NCI-H146 treated with DMSO at 0.1 percent for 48 hours (cell line): ENCODE results near the gene WNT6.

Experiments
- DNase-seq: peaks from one replicate; lab custom pipeline; 2025; ENCODE audit not compliant: unreplicated experiment; lab: John Stamatoyannopoulos, UW

The WNT6 gene

DNA sequence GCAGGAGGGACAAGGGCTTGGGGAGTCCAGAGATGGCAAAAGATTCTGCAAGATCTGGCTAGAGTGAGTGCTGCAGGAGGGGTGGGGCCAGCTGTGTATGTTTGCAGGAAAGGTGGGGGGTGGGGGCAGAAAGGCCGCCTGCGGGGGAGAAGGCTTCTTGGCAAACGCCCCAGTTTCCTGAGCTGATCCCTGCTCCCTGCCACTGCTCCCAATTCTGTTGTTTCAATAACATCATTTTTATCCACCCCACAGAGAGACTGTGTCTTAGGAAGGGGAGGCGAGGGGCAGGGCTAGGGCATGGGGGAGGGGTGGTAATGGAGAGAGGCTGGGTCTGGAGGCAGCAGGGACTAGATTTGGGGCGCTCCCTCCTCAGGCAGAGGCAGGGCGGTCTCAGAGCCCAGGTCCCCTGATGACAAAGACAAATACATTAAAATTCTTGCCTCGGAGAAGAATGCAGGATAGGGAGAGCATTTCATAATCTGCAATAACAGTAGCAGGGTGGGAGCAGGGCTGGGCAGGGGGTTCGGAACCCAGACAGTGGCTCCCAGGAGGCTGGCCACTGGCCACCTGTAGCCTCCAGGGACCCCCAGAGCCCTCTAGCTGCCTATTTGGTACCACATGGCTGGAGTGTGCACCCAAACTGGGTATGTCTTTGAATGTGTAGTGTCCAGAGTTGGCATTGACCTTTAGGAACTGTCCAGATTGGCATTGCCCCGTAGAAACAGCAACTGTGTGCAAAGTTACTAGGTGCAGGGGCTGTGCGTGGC lies 2.1 kb upstream of the WNT6 start:
- no peak for DNase-seq

DNA sequence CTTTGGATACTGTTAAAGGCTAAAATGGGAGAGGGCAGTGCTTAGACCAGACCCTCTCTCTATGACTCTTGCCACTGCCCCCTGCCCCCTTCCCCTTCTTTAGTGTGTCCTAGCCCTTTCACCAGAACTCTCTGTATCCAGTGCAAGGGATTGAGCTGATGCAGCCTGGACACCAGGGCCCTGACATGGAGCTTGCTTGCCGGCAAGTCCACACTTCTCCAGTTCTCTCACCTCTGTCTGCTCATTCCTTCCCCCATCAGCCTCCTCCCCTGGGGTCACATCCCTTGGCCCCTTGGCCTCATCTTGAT lies 1.5 kb upstream of the WNT6 start:
- no peak for DNase-seq

DNA sequence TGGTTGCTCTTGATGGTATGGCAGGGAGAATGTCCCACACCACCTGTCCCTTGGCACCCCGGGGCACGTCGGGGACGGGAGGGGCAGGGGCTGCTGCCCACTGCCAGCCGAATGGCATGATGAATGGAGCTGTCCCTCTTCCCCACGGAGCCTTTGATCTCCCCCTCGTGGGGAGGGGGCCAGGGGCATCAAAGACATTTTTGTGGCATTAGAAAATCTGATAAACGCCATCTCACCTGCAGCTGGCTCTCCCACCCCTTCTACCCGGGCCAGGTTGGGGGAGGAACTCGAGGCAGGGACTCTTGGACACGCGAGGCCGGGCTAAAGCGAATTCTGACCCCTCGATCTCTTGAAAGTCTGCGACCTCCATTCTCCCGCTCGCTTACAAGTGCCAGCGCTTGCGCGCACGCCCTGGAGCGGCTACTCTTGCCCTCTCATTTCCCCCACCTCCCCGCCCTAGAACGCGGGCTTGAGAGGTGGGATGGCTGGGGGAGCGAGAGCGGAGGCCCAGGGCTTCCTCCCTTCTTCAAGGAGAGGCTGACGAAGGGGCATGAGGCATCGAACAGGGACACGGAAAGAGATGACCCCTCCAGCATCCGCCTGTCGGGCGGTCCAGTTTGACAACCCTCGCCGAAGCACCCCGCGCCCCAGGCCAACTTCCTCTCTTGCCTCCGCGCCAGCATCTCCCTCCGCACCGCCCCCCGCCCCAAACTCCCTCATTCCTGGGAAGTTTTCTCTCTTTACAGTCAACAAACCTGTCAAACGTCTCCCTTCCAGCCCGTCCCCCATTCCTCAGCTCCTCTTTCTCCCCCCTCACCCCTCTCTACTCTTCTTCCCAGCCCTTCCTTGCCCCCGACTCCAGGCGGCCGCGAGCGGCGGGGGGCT lies 692 bp upstream of the WNT6 start:
- DNase-seq: no peak

DNA sequence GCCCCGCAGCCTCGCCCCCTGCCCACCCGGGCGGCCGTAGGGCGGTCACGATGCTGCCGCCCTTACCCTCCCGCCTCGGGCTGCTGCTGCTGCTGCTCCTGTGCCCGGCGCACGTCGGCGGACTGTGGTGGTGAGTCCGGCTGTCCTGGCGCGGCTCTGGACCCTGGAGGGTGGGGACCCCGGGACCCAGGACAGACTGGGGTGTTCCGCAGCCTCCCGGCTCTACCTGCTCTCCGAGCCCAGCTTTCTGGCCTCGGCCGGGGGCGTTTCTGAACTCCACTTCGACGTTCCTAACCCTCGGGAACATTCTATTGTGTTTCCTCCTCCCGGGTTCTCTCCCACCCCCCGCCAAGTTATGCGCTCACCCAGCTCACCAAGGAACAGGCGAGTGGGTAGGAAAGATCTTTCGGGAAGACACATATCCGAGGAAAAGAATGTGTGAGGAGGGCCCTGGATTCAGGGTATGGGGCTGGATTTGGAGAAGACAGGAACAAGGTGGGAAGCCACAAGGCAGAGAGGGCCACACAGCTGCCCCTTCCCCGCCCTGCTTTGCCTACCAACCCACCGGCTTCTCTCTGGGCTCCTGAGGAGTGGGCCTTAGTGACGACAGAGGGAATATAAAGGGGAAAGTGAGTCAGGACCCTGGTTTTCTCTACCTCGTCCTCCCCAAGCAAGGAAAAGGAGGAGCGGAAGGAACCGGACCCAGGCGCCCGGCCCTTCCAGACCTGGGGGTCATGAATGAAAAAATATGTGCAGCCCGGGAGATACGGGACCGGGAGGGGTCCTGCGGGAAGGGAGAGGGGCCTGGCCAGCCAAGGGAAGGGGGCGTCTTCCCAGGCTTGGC lies 605 bp downstream of the WNT6 start:
- DNase-seq: no peak

DNA sequence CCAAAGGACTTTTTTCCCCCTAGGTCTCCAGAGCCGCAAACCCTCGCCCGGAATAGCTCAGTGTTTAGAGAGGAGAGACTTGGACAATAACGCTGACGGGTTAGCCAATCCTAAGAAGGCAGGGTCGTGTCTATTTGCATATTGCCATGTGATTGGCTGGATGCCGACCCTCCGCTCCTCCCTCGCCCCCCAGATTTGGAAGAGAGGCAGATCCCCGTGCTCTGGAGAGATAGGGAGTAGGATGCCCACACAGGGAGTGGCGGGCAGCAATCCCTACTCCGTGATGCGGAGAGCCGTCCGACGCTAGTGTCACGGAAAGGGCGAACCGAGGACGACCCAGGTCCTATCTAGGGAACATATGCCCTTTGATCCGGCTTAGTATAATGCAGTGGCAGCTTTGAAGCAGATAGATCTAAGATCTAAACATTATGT lies 1.4 kb downstream of the WNT6 start:
- DNase-seq: peak; percentile 69

DNA sequence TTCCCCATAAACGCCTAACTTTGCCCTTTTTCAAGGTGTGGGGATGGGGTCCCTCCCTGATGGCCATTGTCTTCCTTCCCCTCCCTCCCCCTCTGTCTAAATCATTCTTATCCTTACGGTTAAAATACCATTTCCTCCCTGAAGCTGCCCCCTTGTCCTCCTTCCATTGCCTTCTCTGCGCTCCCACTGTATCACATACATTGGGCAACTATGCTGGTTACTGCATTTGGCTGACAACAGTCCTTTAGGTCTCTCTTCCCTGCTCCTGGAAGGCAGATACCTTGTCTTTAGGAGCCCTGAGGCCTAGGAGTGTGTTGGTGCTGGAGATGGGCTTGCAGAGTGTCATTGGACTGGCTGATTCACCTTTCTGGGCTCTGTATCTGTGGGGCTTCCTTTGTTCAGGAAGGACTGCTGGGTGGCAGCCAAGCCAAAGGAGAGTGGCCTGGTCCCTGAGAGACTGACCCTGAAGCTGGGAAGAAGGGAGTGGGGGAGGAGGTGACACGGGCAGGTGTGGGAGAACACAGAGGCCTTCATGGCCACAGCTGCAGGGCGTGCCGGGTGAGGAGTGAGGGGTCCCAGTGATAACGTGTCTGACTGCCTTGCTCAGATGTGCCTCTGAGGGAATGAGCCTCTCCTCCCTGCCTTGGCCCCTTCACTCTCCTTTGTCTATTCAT lies 2.2 kb downstream of the WNT6 start:
- no peak for DNase-seq

DNA sequence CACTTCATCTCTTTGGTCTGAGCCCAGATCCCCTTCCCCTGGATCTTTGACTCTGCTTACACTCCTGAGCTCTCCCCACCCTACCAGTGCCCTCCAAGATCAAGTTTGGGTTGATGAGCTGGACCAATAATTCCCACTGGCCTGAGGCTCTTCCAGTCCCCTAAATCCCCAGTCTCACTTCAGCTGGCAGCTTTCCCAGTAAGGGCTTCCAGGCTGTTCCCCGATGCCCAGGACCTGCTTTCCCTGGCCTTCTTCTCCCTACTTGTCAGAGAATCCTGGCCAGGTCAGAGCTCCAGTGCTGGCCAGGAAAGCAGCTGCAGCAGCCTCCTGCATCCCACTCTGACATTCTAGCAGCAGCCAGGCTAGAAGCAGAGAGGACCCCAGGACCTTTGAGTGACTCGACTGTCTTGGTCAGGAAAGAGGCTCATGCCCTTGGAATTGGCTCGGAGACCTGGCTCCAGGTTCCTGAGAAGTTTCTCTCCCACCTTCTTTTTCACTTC lies 3.5 kb downstream of the WNT6 start:
- DNase-seq: no peak

DNA sequence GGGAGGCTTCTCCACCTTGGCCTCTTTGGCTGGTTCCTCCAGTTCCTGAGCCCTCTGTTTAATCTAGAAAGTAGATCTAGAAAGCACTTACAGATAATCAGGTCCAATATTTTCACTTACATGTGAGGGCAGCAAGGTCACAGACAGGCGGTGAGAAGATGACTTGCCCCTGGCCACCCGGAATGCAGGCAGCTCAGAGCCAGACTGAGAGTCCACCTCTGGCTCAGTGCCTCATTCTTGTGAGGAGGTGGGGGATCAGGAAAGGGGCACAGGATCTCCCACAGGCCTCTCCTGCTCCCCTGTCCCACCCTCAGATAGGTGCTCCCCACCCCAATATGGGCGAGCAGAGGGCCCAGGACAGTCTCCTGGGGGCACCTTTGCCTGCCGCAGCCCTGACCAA lies 5.8 kb downstream of the WNT6 start:
- no peak for DNase-seq

DNA sequence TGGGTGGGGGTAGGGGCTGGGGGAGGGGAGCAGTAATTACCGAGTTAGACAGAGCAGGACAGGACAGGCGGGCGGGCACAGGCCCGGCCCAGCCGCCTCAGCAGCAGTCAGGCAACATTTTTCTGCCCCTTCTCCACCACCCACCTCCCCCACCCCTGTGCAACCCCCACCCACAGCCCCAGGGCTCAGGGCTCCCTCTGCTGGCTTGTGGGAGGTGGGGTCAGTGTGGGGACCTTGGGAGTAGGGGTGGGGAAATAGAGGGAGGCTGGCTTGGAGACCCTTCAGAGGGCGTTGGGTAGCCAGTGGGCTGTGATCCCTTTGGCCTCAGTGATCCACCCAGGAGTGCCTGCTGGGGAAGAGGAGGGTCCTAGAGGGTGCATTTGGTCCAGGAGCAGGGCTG lies 6.4 kb downstream of the WNT6 start:
- DNase-seq: no peak

DNA sequence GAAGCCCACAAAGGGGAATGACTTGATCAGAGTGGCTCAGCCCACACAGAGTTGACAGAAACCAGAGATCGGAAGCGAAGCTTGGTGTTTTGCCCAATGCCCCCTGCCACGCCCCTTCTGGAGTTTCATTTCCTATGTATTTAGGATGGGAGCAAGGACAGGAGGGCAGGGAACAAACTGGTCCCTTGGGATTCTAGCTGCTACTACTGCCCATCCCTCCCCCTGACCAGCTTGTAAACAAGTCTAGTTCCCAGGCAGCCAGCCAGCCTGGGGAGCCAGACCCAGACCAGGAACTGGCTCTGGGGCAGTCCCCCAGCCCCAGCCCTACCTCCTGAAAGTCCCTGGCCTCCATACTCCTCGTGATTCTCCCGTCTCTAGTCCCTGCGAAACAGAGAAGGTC lies 8.3 kb downstream of the WNT6 start:
- DNase-seq: no peak

DNA sequence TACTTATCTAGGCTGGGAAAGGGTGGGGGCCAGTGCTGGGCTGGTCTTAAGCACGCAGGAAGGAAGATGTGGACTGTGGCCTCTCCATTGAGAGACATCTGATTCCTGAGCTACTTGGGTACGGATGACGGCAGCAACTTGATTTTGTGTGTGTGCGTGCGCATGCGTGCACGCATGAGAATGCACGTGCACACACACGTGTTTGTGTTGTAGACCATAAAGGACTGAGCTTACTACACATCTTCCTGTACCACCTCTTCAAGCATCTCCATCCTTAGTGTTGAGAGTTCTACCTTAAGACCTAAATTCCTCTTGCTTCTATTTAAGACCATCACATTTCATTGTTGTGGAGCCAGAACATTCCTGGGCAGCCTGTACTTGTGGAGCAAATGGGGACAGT lies 9.5 kb downstream of the WNT6 start:
- no peak for DNase-seq

DNA sequence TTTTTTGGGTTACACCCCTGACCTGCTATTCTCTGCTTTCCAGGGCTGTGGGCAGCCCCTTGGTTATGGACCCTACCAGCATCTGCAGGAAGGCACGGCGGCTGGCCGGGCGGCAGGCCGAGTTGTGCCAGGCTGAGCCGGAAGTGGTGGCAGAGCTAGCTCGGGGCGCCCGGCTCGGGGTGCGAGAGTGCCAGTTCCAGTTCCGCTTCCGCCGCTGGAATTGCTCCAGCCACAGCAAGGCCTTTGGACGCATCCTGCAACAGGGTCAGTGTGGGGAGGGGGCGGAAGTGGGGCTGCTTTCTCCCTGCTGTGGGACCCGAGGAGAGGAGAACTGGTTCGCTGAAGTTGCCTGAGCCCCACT lies 11.4 kb downstream of the WNT6 start:
- DNase-seq: no peak

DNA sequence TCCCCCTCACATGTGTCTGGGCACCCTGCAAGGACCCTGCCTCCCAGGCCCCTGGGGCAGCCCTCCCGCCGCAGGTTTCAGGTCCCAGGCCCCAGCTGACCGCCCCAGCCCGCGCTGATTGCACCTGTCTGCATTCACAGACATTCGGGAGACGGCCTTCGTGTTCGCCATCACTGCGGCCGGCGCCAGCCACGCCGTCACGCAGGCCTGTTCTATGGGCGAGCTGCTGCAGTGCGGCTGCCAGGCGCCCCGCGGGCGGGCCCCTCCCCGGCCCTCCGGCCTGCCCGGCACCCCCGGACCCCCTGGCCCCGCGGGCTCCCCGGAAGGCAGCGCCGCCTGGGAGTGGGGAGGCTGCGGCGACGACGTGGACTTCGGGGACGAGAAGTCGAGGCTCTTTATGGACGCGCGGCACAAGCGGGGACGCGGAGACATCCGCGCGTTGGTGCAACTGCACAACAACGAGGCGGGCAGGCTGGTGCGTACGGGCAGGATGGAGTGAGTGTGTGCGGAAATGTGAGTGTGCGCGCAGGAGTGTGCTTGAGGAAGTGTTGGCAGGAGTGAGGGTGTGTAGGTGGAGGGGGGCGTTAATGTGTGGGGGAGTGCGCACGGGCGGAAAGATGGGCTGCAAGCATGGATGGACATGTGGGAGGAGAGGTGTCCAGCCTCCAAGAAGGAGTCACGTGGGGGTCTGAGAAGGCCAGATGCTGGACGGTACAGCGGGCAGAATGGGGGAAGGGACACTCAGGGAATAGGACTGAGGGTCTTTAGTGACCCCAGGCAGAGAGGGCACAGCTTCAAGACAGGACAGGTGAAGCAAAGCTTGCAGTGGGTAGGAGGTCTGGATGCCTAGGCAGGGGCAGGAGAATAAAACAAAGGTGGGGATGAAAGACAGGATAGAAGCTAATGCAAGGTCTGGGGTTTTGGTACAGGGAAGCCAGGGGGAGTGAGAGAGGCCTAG lies 12.0 kb downstream of the WNT6 start:
- DNase-seq: no peak

DNA sequence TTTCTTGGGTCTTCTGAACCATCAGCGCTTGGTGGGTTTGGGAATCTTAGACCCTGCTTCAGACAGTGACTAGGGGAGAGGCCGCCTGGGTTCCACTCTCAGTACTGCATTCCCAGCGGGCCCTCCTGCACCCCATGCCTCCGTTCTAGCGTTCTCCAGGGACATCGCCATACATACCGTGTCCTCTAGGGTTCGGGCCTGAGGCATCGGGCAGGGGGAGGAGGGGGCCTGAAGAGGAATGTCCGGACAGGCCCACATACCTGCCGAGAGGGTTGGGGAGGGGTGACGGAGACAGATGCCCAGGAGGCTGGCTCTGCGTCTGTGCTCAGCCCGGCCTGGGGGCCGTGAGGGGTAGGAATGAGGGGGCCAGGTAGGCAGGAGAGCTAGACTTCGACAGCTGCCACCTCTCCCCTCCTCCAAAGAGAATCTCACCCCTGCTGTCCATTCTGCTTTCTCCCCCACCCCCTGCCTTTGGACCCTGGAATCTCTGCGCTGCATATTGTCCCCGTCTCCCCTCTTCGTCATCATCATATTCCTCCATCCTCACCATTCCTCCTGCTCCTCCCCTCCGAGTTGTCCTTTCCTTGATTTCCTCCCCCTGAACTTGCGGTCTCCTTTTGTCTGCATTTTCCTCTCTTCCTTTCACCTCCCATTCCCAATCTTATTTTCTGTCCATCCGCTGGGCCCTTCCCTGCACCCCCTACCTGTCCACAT lies 13.2 kb downstream of the WNT6 start:
- DNase-seq: no peak

DNA sequence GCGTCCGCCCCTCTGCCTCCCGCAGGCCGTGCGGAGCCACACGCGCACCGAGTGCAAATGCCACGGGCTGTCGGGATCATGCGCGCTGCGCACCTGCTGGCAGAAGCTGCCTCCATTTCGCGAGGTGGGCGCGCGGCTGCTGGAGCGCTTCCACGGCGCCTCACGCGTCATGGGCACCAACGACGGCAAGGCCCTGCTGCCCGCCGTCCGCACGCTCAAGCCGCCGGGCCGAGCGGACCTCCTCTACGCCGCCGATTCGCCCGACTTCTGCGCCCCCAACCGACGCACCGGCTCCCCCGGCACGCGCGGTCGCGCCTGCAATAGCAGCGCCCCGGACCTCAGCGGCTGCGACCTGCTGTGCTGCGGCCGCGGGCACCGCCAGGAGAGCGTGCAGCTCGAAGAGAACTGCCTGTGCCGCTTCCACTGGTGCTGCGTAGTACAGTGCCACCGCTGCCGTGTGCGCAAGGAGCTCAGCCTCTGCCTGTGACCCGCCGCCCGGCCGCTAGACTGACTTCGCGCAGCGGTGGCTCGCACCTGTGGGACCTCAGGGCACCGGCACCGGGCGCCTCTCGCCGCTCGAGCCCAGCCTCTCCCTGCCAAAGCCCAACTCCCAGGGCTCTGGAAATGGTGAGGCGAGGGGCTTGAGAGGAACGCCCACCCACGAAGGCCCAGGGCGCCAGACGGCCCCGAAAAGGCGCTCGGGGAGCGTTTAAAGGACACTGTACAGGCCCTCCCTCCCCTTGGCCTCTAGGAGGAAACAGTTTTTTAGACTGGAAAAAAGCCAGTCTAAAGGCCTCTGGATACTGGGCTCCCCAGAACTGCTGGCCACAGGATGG lies 14.0 kb downstream of the WNT6 start:
- no peak for DNase-seq

DNA sequence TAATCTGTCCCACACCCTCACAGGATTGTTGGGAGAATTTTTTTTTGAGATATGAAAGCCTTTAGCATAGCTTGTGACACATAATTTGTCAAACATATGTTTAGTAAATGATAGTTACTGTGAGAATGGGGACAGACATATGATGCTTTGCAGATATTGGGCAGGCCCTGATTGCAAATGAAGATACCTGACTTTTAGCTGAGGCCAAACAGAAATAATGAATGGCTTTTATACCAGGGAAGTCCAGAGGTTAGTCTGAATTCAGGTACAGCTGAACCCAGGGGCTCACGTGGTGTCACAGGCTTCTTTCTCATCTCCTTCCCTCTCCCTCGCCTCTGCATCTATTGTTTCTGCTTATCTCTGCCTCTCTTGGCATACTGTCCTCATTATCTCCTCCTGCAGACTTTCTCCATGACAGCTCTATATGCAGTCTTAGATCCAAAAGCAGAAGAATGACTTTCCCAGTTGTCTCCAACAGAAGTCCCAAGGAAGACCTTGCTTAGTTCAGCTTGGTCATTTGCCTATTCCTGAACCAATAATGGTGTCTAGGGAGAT lies 16.2 kb downstream of the WNT6 start:
- DNase-seq: no peak

DNA sequence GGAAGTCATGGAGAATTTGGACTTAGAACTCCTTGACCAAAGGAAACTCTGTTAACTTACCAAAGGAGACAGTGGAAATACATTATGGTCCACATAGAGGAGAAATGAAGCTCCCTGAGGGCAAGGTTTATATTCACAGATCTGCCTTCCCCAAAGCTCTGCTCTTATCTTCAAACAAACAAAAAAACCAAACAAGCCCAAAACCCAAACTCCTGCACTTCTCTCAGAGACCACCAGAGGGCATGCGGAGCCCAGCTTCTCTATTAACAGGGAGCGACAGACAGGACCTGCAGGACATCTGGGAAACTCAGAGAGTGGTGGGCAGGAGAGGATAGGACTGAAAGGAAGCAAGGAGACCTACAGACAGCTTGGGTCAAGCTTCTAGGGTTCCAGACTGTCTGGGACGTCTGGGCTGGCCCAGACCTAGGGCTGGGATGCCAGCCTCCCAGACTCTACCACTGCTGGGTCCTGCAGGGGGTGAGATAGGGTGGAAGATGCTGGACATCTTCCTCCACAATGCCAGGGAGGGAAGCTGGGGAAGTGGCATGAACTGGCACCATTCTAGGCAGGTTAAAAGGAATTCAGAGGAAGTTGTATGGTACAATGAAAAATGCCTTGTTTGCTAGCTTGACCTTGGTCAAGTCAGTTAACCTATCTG lies 17.1 kb downstream of the WNT6 start:
- DNase-seq: peak; percentile 12

DNA sequence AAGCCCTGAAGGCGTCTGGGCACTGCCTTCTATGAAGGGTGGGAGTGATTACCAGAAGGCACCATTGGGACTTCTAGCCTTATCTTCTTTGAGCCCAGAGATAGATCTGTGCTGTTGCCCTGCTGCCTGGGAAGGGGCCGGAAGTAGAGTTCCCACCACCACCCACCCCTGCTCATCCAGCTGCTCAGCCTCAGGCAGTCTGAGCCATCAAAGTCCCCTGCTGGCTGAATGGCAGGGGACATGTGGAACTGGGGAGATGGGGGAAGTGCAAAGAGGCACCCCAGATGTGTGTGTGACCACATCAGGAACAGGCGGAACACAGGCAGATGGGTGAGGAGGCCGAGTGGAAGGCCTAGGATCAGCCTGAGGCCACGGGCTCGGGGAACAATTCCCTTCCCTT lies 17.7 kb downstream of the WNT6 start:
- DNase-seq: no peak
